ENCODE measurements around the gene PTPN1. TPM values are rescaled to one million over a fixed set of nuclear protein-coding genes. Genes with fewer than 3 reads are reported as not detected.

PTPN1 gene
- total RNA-seq, 1 donor from 2014 or later: 47.5 TPM

DNA sequence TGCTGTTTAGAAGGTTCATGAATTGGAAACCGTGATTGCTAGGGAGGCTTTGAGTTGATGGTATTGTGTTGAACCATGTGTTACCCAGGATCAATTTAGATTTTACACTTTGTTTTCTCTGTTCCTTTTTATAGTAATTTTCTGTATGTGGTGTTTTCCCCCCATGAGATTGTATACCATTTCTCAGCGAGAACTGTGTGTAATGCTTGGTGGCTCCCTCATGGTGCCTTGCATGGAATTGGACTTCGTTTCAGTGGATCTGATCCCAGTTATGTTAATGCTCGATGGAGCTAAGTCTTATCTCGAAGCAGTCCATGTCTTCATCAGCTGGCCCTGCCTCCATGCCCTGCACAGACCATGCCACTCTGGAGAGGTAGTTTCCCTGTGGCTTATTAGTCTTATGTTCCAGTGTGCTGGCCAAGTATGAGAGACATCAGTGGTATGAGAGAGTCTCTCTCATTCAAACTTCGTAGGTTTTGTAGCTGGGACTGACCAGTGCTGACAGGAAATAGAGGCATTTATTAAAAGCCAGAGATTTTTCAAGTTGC, 18.7 kb downstream of the PTPN1 start:
- DNase-seq: no peak
- Mint-ChIP-seq H3K9me3 (ENCODE audit: unreplicated experiment) (no peaks in the 10 kb centered on the region), H3K27me3 (ENCODE audit: unreplicated experiment) (peaks cover 5% of the 10 kb centered on the region), H3K4me1 (ENCODE audit: low read depth, unreplicated experiment) (peaks cover 2% of the 10 kb centered on the region), H3K4me3 (ENCODE audit: unreplicated experiment) (no peak overlapping the region), H3K36me3 (ENCODE audit: unreplicated experiment) (no peaks in the 10 kb centered on the region), H3K27ac (ENCODE audit: unreplicated experiment) (no peak overlapping the region)
- TF ChIP-seq, protein P1, sequence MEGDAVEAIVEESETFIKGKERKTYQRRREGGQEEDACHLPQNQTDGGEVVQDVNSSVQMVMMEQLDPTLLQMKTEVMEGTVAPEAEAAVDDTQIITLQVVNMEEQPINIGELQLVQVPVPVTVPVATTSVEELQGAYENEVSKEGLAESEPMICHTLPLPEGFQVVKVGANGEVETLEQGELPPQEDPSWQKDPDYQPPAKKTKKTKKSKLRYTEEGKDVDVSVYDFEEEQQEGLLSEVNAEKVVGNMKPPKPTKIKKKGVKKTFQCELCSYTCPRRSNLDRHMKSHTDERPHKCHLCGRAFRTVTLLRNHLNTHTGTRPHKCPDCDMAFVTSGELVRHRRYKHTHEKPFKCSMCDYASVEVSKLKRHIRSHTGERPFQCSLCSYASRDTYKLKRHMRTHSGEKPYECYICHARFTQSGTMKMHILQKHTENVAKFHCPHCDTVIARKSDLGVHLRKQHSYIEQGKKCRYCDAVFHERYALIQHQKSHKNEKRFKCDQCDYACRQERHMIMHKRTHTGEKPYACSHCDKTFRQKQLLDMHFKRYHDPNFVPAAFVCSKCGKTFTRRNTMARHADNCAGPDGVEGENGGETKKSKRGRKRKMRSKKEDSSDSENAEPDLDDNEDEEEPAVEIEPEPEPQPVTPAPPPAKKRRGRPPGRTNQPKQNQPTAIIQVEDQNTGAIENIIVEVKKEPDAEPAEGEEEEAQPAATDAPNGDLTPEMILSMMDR (IDR thresholded peaks at IDR 0.05; ENCODE audit: partially characterized antibody, unreplicated experiment): no peak

DNA sequence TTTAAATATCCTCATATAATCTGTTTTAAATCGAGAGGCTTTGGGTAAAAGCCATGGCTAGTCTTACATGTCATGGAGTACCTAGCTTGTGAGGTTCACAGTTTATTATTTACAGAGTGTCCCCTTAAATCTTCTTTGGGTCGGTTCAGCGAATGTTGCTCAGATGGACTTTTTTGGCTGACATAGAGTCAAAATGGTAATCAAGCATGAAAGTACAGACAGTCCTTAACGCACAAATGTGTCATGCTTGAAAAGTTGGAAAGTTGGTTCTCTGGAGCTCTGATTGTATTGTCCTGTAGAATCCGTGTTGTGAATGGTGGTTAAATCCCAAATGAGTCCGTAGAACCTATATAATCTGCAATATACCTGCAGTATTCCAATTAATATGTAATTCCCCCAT, 22.0 kb downstream of the PTPN1 start:
- TF ChIP-seq, protein P1 (IDR thresholded peaks at IDR 0.05; ENCODE audit: partially characterized antibody, unreplicated experiment): no peak
- no peak overlapping the region for H3K27ac Mint-ChIP-seq (ENCODE audit: unreplicated experiment)
- H3K27me3 Mint-ChIP-seq (ENCODE audit: unreplicated experiment): peaks cover 5% of the 10 kb centered on the region
- H3K36me3 Mint-ChIP-seq (ENCODE audit: unreplicated experiment): no peaks in the 10 kb centered on the region
- no peak for DNase-seq
- peaks cover 5% of the 10 kb centered on the region for H3K4me1 Mint-ChIP-seq (ENCODE audit: low read depth, unreplicated experiment)
- no peak overlapping the region for H3K4me3 Mint-ChIP-seq (ENCODE audit: unreplicated experiment)
- no peaks in the 10 kb centered on the region for H3K9me3 Mint-ChIP-seq (ENCODE audit: unreplicated experiment)

GRCh38 chr20:50533061-50533460, 22.9 kb downstream of the PTPN1 start:
- no peak overlapping the region for H3K4me3 Mint-ChIP-seq (ENCODE audit: unreplicated experiment)
- no peaks in the 10 kb centered on the region for H3K36me3 Mint-ChIP-seq (ENCODE audit: unreplicated experiment)
- no peak for DNase-seq
- no peak overlapping the region for H3K27ac Mint-ChIP-seq (ENCODE audit: unreplicated experiment)
- H3K4me1 Mint-ChIP-seq (ENCODE audit: low read depth, unreplicated experiment): peaks cover 5% of the 10 kb centered on the region
- TF ChIP-seq, protein P1 (IDR thresholded peaks at IDR 0.05; ENCODE audit: partially characterized antibody, unreplicated experiment): no peak
- H3K27me3 Mint-ChIP-seq (ENCODE audit: unreplicated experiment): peaks cover 5% of the 10 kb centered on the region
- H3K9me3 Mint-ChIP-seq (ENCODE audit: unreplicated experiment): no peaks in the 10 kb centered on the region

- Mint-ChIP-seq H3K36me3 (ENCODE audit: unreplicated experiment) (no peaks in the 10 kb centered on the region), H3K9me3 (ENCODE audit: unreplicated experiment) (no peaks in the 10 kb centered on the region), H3K4me1 (ENCODE audit: low read depth, unreplicated experiment) (peaks cover 5% of the 10 kb centered on the region), H3K27ac (ENCODE audit: unreplicated experiment) (no peak overlapping the region), H3K4me3 (ENCODE audit: unreplicated experiment) (no peak overlapping the region), H3K27me3 (ENCODE audit: unreplicated experiment) (peaks cover 5% of the 10 kb centered on the region)
- TF ChIP-seq, protein P1 (IDR thresholded peaks at IDR 0.05; ENCODE audit: partially characterized antibody, unreplicated experiment): no peak
- no peak for DNase-seq
Observed at GRCh38 chr20:50533464-50533863, 23.3 kb downstream of the PTPN1 start.

GRCh38 chr20:50534567-50534966, 24.4 kb downstream of the PTPN1 start:
- Mint-ChIP-seq H3K27ac (ENCODE audit: unreplicated experiment) (no peak overlapping the region), H3K36me3 (ENCODE audit: unreplicated experiment) (no peaks in the 10 kb centered on the region), H3K9me3 (ENCODE audit: unreplicated experiment) (no peaks in the 10 kb centered on the region), H3K27me3 (ENCODE audit: unreplicated experiment) (peaks cover 5% of the 10 kb centered on the region), H3K4me3 (ENCODE audit: unreplicated experiment) (no peak overlapping the region), H3K4me1 (ENCODE audit: low read depth, unreplicated experiment) (peaks cover 5% of the 10 kb centered on the region)
- DNase-seq: no peak
- TF ChIP-seq, protein P1 (IDR thresholded peaks at IDR 0.05; ENCODE audit: partially characterized antibody, unreplicated experiment): no peak
